DND-41 (cell line): Measurements from ENCODE around the gene DDN.
A peak's percentile ranks its signal among the peaks of the same experiment; 100 is the strongest.

ENCODE experiments used
- ATAC-seq: fragments of 200-7000 bp; cut with Tn5 transposase; 3 replicates; pipeline ENCODE4 v1.9.1; 2021; ENCODE audit warnings: low read depth; ENCODE audit not compliant: insufficient read depth
- DNase-seq: peaks from one replicate; pipeline ENCODE4 v3.0.0-alpha.2; 2020
- H2AFZ ChIP-seq: 2 replicates; pipeline ENCODE4 v1.6.0; 2012; ENCODE audit warnings: low read depth, low read length
- H3K27ac ChIP-seq: 2 replicates; pipeline ENCODE4 v1.5.1; 2012; ENCODE audit warnings: low read length, inconsistent platforms
- H3K27me3 ChIP-seq: fragments of 200-600 bp; sonication (generic); 2 replicates; pipeline ENCODE4 v1.6.0; 2012; ENCODE audit warnings: low read length, mild to moderate bottlenecking, inconsistent platforms; ENCODE audit not compliant: insufficient read depth, poor library complexity
- H3K36me3 ChIP-seq: 2 replicates; pipeline ENCODE4 v1.5.1; 2012; ENCODE audit warnings: low read length, inconsistent platforms; ENCODE audit not compliant: insufficient read depth
- H3K4me1 ChIP-seq: 2 replicates; pipeline ENCODE4 v1.5.1; 2012; ENCODE audit warnings: mild to moderate bottlenecking, low read length; ENCODE audit not compliant: insufficient read depth
- H3K4me2 ChIP-seq: 2 replicates; pipeline ENCODE4 v1.6.0; 2012; ENCODE audit warnings: mild to moderate bottlenecking, moderate library complexity, low read length, inconsistent platforms; ENCODE audit not compliant: insufficient read depth
- H3K4me3 ChIP-seq, 2 experiments: fragments of 200-600 bp in 1 of 2; shearing (Covaris generic) in 1 of 2; 2 replicates each; pipeline ENCODE4 v1.5.1; 2012 to 2016; ENCODE audit warnings: inconsistent platforms in 2 of 2, low read length in 2 of 2, mild to moderate bottlenecking in 2 of 2, low read depth in 1 of 2, moderate library complexity in 1 of 2
- H3K79me2 ChIP-seq: 2 replicates; pipeline ENCODE4 v1.6.0; 2012; ENCODE audit warnings: low read length, inconsistent platforms; ENCODE audit not compliant: insufficient read depth
- H3K9ac ChIP-seq: 2 replicates; pipeline ENCODE4 v1.6.0; 2012; ENCODE audit warnings: low read depth, mild to moderate bottlenecking, inconsistent platforms, low read length, moderate library complexity
- H3K9me3 ChIP-seq: 2 replicates; pipeline ENCODE4 v1.5.1; 2012; ENCODE audit warnings: low read length, moderate library complexity, mild to moderate bottlenecking, inconsistent platforms; ENCODE audit not compliant: insufficient read depth, severe bottlenecking
- H4K20me1 ChIP-seq: 2 replicates; pipeline ENCODE4 v1.6.0; 2012; ENCODE audit warnings: low read length; ENCODE audit not compliant: insufficient read depth
- EZH2 ChIP-seq: IDR thresholded peaks from 3 replicates; pipeline ENCODE4 v1.6.1; 2012; ENCODE audit warnings: borderline replicate concordance, low read depth, mild to moderate bottlenecking, moderate library complexity, low read length, inconsistent platforms; ENCODE audit not compliant: severe bottlenecking
- TF ChIP-seq, protein P1 (sequence below): IDR thresholded peaks from 2 replicates; pipeline ENCODE4 v1.5.1; 2012; ENCODE audit warnings: borderline replicate concordance, low read length, moderate library complexity, mild to moderate bottlenecking; ENCODE audit not compliant: poor library complexity, severe bottlenecking; ENCODE audit errors: extremely low read depth

The DDN gene

DNA sequence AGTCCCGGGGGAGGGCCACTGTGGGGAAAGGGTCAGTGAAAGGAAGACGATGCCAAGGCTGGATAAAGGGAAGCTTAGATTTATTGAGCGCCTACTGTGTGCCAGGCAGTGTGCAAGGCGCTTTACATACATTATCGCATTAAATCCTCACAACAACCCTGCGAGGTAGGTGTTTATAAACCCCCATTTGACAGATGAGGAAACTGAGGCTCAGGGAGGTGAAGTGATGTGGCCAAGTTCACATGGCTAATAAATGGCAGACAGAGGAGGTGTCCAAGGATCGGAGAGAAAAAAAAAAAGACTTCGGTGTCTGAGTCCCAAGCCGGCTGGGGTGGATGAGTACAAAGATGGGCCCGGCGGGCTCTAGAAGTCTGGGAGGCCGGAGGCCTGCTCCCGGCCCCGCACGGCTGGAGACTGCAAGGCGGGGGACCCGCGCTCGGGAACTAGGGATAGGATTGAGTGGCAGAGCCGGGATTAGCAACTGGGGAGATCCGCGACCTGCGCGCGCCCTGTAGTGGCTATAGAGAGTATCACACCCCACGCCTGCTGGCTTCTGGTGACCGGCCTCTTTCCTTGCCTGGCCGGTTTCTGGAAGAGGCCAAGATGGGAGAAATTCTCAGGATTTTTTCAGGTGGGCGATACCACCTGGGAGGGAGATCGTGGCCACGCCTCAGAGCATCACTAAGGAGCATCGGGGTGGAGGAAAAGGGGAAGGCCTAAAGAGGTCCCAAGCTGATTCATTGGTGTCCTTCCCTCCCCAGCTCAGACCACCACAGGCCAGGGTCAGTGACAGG, 3.9 kb downstream of the DDN start:
- no peak overlapping the region for H3K4me3 ChIP-seq
- H3K36me3 ChIP-seq = peaks cover under 1% of the 10 kb centered on the region; the same call in 1 of the 2 replicates
- peaks cover 4% of the 10 kb centered on the region for H4K20me1 ChIP-seq
- H3K9ac ChIP-seq = no peak overlapping the region
- H3K4me1 ChIP-seq = peaks cover 36% of the 10 kb centered on the region
- H3K27me3 ChIP-seq = peaks cover 34% of the 10 kb centered on the region
- H3K27ac ChIP-seq = no peak overlapping the region
- H2AFZ ChIP-seq = no peak overlapping the region
- H3K4me2 ChIP-seq = no peak overlapping the region
- H3K9me3 ChIP-seq = no peaks in the 10 kb centered on the region
- ATAC-seq = no peak
- DNase-seq = peak; percentile 31
- no peaks in the 10 kb centered on the region for H3K79me2 ChIP-seq
- TF ChIP-seq, protein P1, sequence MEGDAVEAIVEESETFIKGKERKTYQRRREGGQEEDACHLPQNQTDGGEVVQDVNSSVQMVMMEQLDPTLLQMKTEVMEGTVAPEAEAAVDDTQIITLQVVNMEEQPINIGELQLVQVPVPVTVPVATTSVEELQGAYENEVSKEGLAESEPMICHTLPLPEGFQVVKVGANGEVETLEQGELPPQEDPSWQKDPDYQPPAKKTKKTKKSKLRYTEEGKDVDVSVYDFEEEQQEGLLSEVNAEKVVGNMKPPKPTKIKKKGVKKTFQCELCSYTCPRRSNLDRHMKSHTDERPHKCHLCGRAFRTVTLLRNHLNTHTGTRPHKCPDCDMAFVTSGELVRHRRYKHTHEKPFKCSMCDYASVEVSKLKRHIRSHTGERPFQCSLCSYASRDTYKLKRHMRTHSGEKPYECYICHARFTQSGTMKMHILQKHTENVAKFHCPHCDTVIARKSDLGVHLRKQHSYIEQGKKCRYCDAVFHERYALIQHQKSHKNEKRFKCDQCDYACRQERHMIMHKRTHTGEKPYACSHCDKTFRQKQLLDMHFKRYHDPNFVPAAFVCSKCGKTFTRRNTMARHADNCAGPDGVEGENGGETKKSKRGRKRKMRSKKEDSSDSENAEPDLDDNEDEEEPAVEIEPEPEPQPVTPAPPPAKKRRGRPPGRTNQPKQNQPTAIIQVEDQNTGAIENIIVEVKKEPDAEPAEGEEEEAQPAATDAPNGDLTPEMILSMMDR = peak; percentile 53
- TF ChIP-seq EZH2 = no peak

DNA sequence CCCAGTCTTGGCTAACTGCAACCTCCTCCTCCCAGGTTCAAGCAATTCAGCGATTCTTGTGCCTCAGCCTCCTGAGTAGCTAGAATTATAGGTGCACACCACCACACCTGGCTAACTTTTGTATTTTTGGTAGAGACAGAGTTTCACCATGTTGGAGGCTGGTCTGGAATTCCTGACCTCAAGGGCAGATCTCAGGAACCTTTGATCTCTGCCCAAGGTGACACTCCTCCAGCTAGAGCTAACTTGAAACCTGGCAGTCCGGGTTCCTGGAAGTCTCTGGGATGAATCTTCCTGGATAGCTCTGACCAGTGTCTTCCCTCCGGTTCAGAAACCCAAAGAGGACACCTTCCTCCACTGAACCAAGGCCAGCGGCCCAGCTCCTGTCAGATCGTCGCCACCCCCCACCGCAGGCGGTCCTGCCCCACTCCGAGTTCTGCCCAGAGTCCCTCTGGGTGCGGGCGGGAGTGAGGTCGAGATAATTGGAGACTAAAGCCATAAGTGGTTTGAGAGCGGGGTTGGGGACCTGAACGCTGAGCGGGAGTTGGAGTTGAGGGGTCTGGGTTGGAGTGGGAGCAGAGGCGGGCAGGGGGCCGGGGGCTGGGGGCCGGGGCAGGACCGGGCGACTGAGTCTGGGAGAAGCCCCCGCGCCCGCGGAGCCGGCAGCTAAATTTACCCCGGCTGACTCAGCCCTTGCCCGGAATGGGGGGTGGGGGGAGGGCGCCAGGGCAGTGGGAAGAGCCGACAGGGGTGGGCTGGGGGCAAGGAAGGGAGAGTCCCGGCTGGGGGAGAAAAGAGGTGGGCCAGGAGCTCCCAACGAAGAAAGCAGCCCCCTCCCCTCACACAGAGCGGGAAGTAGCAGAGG, 4.7 kb downstream of the DDN start:
- Histone ChIP-seq H3K27ac (no peak overlapping the region), H3K79me2 (no peaks in the 10 kb centered on the region), H3K9me3 (no peaks in the 10 kb centered on the region), H3K9ac (no peak overlapping the region), H3K4me1 (peaks cover 28% of the 10 kb centered on the region), H3K27me3 (peaks cover 34% of the 10 kb centered on the region), H3K4me3 (no peak overlapping the region), H3K4me2 (no peak overlapping the region), H3K36me3 (no peaks in the 10 kb centered on the region), H4K20me1 (peaks cover 4% of the 10 kb centered on the region), H2AFZ (no peak overlapping the region)
- TF ChIP-seq EZH2 = no peak
- TF ChIP-seq, protein P1 = no peak
- no peak for DNase-seq
- ATAC-seq = no peak

DNA sequence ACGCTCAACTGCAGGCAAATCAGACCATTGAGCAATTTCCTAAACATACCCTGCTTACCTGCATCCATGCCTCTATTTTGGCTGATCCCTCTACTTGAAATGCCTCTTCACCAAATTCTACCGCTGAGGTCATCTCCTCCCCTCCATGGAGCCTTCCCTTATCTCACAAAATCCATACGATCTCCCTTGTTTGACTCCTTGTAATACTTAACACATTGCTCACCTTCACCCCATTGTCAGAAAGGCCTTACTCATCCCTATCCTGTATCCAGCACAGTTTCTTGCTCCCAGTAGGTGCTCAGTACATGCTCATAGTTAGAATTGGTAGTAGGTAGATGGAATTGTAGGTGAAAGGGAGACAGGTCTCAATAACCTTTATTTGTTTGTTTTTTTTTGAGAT, 5.4 kb downstream of the DDN start:
- Histone ChIP-seq H4K20me1 (peaks cover 7% of the 10 kb centered on the region), H3K4me2 (no peak overlapping the region), H2AFZ (no peak overlapping the region), H3K4me3 (no peak overlapping the region), H3K79me2 (no peaks in the 10 kb centered on the region), H3K27me3 (peaks cover 38% of the 10 kb centered on the region), H3K27ac (no peak overlapping the region), H3K36me3 (no peaks in the 10 kb centered on the region), H3K9ac (no peak overlapping the region), H3K9me3 (no peaks in the 10 kb centered on the region), H3K4me1 (peaks cover 23% of the 10 kb centered on the region)
- no peak for DNase-seq
- ATAC-seq = no peak
- TF ChIP-seq, protein P1 = no peak
- no peak for TF ChIP-seq EZH2
